A549 (cell line): ENCODE results near the gene MYH13.

Source experiments
- CTCF ChIP-seq: fragments of >200 bp; sonication (Bioruptor Twin); formaldehyde crosslinking; IDR thresholded peaks from 3 replicates; pipeline ENCODE4 v1.5.1; 2016
- EP300 ChIP-seq, 2 experiments: fragments of >200 bp; sonication (Bioruptor Twin); formaldehyde crosslinking; IDR thresholded peaks; 2 replicates in 1 of 2; 3 replicates in 1 of 2; pipeline ENCODE4 v1.6.1; 2016 to 2017
- JUNB ChIP-seq: fragments of >200 bp; sonication (Bioruptor Twin); formaldehyde crosslinking; IDR thresholded peaks from 2 replicates; pipeline ENCODE4 v1.6.1; 2016
- RFX5 ChIP-seq: fragments of 450-650 bp; IDR thresholded peaks from 2 replicates; pipeline ENCODE4 v1.7.1; 2014; ENCODE audit warnings: antibody characterized with exemption, mild to moderate bottlenecking, moderate library complexity
- SMC3 ChIP-seq: fragments of >200 bp; sonication (Bioruptor Twin); formaldehyde crosslinking; IDR thresholded peaks from 3 replicates; pipeline ENCODE4 v1.6.1; 2018; ENCODE audit warnings: inconsistent platforms
- TF ChIP-seq, protein P1 (sequence below): fragments of 200-600 bp; sonication (generic); IDR thresholded peaks from 2 replicates; pipeline ENCODE4 v1.6.1; 2016; ENCODE audit warnings: antibody characterized with exemption, mild to moderate bottlenecking, moderate library complexity

DNA sequence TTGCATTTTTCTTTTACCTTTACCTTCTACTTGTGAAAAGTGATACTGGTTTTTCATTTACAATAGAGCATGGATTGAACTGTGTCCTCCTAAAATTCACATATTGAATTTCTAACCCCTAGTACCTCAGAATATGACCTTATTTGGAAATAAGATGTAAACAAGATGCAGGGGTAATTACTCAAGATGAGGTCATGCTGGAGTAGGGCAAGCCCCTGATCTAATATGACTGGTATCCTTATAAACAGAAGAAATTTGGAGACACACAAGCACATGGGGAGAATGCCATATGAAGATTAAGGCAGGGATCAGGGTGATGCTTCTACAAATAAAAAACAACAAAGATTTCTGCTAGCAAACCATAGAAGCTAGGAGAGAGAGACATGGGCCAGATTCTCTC lies 12.2 kb downstream of the MYH13 start:
- no peak for TF ChIP-seq CTCF
- no peak for TF ChIP-seq JUNB
- no peak for TF ChIP-seq SMC3
- TF ChIP-seq, protein P1, sequence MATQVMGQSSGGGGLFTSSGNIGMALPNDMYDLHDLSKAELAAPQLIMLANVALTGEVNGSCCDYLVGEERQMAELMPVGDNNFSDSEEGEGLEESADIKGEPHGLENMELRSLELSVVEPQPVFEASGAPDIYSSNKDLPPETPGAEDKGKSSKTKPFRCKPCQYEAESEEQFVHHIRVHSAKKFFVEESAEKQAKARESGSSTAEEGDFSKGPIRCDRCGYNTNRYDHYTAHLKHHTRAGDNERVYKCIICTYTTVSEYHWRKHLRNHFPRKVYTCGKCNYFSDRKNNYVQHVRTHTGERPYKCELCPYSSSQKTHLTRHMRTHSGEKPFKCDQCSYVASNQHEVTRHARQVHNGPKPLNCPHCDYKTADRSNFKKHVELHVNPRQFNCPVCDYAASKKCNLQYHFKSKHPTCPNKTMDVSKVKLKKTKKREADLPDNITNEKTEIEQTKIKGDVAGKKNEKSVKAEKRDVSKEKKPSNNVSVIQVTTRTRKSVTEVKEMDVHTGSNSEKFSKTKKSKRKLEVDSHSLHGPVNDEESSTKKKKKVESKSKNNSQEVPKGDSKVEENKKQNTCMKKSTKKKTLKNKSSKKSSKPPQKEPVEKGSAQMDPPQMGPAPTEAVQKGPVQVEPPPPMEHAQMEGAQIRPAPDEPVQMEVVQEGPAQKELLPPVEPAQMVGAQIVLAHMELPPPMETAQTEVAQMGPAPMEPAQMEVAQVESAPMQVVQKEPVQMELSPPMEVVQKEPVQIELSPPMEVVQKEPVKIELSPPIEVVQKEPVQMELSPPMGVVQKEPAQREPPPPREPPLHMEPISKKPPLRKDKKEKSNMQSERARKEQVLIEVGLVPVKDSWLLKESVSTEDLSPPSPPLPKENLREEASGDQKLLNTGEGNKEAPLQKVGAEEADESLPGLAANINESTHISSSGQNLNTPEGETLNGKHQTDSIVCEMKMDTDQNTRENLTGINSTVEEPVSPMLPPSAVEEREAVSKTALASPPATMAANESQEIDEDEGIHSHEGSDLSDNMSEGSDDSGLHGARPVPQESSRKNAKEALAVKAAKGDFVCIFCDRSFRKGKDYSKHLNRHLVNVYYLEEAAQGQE, result no peak
- TF ChIP-seq RFX5, result no peak
- TF ChIP-seq EP300 (IDR thresholded peaks at IDR 0.05), result no peak
